Erythroblast (primary cell): ENCODE data around the gene AUTS2.

Experiments used
- DNase-seq, 2 experiments: peaks; one replicate each; lab custom pipeline; 2025; lab: John Stamatoyannopoulos, UW
- GATA1 ChIP-seq: IDR thresholded peaks from 2 replicates; pipeline ENCODE4 v1.6.1; 2011; ENCODE audit warnings: low read depth, mild to moderate bottlenecking, control low read depth, low read length, moderate library complexity
- POLR2A ChIP-seq: IDR thresholded peaks from 2 replicates; pipeline ENCODE4 v1.6.1; 2011; ENCODE audit warnings: mild to moderate bottlenecking, low read length

Gene AUTS2

GRCh38 chr7:70512761-70513160 lies 914.5 kb downstream of the AUTS2 start:
- TF ChIP-seq GATA1 (no peak), POLR2A (no peak)
- DNase-seq = no peak

- TF ChIP-seq POLR2A (no peak), GATA1 (no peak)
- no peak for DNase-seq
Observed at GRCh38 chr7:70520611-70521010, 922.3 kb downstream of the AUTS2 start.

- DNase-seq = no peak
- TF ChIP-seq POLR2A = no peak
- no peak for TF ChIP-seq GATA1
Observed at GRCh38 chr7:70523249-70523988, 925.1 kb downstream of the AUTS2 start.

- no peak for DNase-seq
- TF ChIP-seq POLR2A (no peak), GATA1 (no peak)
Observed at GRCh38 chr7:70523989-70524351, 925.7 kb downstream of the AUTS2 start.

- TF ChIP-seq GATA1 = no peak
- TF ChIP-seq POLR2A = no peak
- no peak for DNase-seq
Observed at GRCh38 chr7:70525991-70526390, 927.7 kb downstream of the AUTS2 start.

GRCh38 chr7:70527520-70528115 lies 929.3 kb downstream of the AUTS2 start:
- TF ChIP-seq POLR2A (no peak), GATA1 (no peak)
- no peak for DNase-seq

- DNase-seq = no peak
- TF ChIP-seq GATA1 (no peak), POLR2A (no peak)
Observed at GRCh38 chr7:70529436-70529835, 931.2 kb downstream of the AUTS2 start.

GRCh38 chr7:70529914-70530585 lies 931.8 kb downstream of the AUTS2 start:
- DNase-seq = no peak
- TF ChIP-seq POLR2A (no peak), GATA1 (no peak)

GRCh38 chr7:70533614-70534013 lies 935.3 kb downstream of the AUTS2 start:
- DNase-seq = no peak
- TF ChIP-seq POLR2A (no peak), GATA1 (no peak)

GRCh38 chr7:70539205-70539604 lies 940.9 kb downstream of the AUTS2 start:
- TF ChIP-seq GATA1 (no peak), POLR2A (no peak)
- no peak for DNase-seq

GRCh38 chr7:70539617-70540016 lies 941.3 kb downstream of the AUTS2 start:
- no peak for DNase-seq
- TF ChIP-seq POLR2A = no peak
- no peak for TF ChIP-seq GATA1

- TF ChIP-seq POLR2A (no peak), GATA1 (no peak)
- DNase-seq = no peak
Observed at GRCh38 chr7:70540641-70541040, 942.4 kb downstream of the AUTS2 start.

- TF ChIP-seq GATA1 (no peak), POLR2A (no peak)
- no peak for DNase-seq
Observed at GRCh38 chr7:70542750-70543376, 944.6 kb downstream of the AUTS2 start.

- TF ChIP-seq POLR2A (no peak), GATA1 (no peak)
Observed at GRCh38 chr7:70544016-70544415, 945.7 kb downstream of the AUTS2 start.

More at GRCh38 chr7:70544016-70544415, 945.7 kb downstream of the AUTS2 start:
- DNase-seq = no peak
